GM21528 (cell line): Measurements from ENCODE around the gene ARHGAP28.
"Not testable (repeated sequence)": the region's sequence is repeated elsewhere in the genome, so short reads cannot be mapped to it uniquely, and the experiment has no call there.

Experiments used
- ATAC-seq: cut with Tn5 transposase; IDR thresholded peaks from one replicate; pipeline ENCODE4 v1.9.1; 2021; ENCODE audit warnings: mild to moderate bottlenecking, moderate library complexity; ENCODE audit not compliant: unreplicated experiment, low FRiP score

ARHGAP28 gene

GRCh38 chr18:6811816-6812215, 82.3 kb downstream of the ARHGAP28 start:
- ATAC-seq = no peak

GRCh38 chr18:6814882-6815425, 85.4 kb downstream of the ARHGAP28 start:
- ATAC-seq = no peak

DNA sequence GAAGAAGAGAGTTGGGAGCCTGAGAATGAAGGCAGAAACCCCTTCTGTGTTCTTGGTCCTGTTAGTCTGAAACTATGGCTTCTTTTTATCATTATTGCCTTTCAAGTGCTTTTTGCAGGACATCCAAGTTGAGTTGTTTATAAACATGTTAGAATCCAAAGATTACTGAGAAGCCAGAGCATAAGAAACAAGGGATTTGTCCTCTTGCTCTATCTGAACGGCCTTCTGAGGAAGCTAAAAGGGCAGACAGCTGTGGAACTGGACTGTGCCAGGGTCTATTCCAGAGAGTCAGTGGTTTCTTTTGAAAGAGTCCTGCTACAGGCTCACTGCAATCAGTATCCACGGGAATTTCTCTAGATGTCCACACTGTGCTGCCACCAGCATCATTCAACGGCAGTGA, 86.6 kb downstream of the ARHGAP28 start:
- ATAC-seq = no peak

DNA sequence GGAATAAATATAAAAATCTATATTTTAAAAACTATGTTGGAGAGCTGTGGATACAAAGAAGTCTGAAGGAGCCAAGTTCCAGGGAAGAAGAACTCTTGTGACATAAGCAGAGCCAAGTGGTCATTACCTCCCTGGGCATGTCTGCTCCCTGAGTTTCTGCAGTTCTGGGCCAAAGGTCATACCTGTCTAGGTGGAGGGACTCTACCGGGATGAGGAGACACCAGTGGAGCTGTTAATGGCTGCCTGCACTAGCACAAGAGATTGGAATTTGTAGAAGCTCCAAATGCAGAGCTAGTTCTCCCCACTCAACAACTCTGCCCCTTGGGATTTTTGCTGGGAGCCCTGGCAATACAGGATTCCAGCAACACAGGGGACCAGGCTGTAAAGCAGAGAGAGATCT, 89.8 kb downstream of the ARHGAP28 start:
- ATAC-seq = no peak

GRCh38 chr18:6820314-6820713, 90.8 kb downstream of the ARHGAP28 start:
- ATAC-seq = no peak

GRCh38 chr18:6821356-6821755, 91.8 kb downstream of the ARHGAP28 start:
- no peak for ATAC-seq

DNA sequence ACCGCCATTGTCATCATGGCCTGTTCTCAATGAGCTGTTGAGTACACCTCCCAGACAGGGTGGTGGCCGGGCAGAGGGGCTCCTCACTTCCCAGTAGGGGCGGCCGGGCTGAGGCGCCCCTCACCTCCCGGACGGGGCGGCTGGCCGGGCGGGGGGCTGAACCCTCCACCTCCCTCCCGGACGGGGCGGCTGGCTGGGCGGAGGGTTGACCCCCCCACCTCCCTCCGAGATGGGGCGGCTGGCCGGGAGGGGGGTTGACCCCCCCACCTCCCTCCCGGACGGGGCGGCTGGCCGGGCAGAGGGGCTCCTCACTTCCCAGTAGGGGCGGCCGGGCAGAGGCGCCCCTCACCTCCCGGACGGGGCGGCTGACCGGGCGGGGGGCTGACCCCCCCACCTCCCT, 97.6 kb downstream of the ARHGAP28 start:
- ATAC-seq = not testable (repeated sequence)

GRCh38 chr18:6827566-6827965, 98.0 kb downstream of the ARHGAP28 start:
- ATAC-seq = not testable (repeated sequence)

DNA sequence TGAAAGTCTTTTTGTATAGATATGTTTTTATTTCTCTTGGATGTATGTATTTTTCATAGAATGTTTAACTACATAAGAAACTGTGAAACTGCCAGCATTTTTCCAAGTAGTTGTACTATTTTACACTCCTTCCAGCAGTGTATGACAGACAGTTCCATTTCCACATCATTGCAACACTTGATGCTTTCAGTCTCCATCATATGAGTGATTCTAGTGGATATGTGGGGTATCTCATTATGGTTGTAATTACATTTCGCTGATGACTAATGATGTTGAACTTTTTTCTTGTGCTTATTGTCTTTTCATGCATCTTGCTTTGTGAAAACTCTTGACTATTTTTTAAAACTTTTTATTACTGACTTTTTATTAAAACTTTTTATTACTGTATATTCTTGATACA, 101.4 kb downstream of the ARHGAP28 start:
- ATAC-seq = no peak

DNA sequence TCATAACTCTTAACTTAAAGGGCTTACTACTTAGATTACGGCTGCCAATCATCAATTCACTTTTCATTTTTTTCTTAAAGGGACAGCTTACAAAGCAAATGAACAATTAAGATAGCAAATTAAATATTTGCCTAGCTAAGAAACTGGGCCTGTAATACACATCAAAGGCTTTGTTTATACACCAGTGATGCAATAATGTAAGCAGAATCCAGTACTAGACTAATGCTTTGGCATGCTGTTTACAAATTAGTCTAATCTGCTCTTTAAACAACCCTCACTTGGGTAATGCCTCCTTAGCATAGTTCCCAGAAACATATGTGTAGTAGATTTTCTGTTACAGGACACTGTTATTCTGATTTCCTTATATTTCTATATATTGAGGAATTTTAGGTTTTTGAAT, 105.8 kb downstream of the ARHGAP28 start:
- no peak for ATAC-seq

GRCh38 chr18:6836331-6836730, 106.8 kb downstream of the ARHGAP28 start:
- no peak for ATAC-seq

DNA sequence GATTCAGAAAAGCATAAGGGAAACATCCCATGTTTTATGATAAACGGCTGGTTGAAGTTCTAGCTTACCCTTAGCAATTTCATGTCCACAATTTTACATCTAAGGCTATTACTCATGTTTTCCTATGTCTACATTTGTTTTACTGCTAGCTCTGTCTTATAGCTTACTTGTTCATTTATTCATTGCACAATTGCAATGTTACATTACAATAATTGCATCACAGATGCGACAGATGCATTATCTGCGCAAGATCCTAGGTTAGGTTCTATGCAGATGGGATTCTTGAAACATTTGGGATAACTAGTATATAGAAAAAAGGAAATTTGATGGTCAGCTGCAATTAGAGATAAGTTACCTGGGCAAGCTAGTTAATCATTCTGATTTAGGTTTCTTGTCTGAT, 108.4 kb downstream of the ARHGAP28 start:
- ATAC-seq = no peak

DNA sequence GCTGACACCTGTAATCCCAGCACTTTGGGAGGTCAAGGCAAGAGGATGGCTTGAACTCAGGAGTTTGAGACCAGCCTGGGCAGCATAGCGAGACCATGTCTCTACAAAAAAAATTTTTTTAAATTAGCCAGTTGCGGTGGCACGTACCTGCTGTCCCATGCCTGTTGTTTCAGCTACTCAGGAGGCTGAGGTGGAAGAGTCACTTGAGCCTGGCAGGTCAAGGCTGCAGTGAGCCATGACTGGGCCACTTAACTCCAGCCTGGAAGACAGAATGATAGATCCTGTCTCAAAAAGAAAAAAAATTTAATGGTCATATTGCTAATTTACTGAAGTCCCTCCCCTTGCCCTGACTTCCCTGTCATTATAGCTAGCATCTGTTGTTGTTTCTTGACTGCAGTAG, 112.6 kb downstream of the ARHGAP28 start:
- no peak for ATAC-seq

DNA sequence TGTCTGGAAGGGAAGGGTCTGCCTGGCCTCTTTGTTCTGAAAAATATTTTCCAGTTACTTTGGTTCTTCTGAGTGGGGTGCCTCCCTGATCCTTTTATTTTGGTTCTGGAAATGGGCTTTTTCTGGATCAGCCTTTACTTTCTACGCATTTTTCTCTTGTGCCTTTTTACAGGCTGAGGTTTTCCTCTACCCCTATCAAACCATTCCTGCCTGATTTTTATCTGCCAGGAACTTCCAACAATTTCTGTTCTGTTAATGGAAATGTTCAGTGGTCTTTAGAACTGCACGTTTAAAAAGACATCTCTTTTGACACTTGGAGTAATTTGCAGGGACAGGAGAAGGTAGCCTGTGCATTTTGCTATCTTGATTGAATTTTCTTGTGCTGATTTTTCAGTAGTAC, 113.8 kb downstream of the ARHGAP28 start:
- ATAC-seq = no peak

DNA sequence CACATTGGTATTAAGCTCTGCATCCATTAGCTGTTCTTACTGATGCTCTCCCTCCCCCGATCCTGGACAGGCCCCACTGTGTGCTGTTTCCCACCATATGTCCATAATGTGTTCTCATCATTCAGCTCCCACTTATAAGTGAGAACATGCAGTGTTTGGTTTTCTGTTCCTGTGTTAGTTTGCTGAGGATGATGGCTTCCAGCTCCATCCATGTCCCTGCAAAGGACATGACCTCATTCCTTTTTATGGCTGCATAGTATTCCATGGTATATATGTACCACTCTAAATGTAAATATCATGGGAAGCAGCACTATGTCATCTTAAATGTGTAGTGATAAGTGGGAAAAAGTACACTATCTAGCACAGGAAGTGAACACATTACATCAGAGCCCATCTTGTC, 116.0 kb downstream of the ARHGAP28 start:
- ATAC-seq = not testable (repeated sequence)

DNA sequence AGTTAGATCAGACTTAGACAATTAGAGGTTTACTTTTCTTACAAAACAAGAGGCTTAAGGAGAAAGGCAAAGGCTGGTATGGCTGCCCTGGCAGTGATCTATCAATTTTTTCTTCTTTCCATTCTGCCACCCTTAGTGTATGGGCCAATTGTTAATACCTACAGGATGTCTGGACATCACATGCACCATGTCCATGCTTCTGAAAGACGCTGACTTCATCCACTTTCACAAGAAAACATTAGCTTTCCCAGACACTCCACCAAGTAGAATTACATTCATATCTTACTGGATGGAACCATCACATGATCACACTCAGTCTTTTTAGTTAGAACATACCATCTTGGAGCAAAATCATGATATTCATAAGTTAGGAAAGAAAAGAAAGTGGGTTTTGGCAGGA, 120.9 kb downstream of the ARHGAP28 start:
- ATAC-seq = no peak

GRCh38 chr18:6851480-6851879, 122.0 kb downstream of the ARHGAP28 start:
- no peak for ATAC-seq

- ATAC-seq = no peak
Observed at GRCh38 chr18:6854811-6855210, 125.3 kb downstream of the ARHGAP28 start.

DNA sequence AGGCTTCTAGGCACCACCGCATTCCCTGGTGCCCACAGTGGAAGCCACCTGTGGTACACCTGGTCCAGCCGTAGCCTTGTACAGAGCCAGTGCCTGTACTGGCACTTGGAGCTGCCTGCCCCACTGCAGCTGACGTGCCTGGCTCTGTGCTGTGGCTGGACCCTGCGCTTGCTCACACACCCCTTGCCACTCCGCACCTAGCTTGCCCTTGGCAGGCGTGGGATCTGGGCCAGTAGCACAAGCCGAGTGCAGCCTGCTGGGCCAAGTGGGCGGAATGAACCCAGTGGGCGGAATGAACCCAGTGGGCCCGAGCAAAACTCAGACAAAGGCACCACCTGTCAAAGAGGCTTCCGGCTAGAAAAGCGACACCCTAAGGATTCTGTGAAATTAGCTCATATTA, 126.3 kb downstream of the ARHGAP28 start:
- ATAC-seq = no peak

- no peak for ATAC-seq
Observed at GRCh38 chr18:6857300-6857699, 127.8 kb downstream of the ARHGAP28 start.

DNA sequence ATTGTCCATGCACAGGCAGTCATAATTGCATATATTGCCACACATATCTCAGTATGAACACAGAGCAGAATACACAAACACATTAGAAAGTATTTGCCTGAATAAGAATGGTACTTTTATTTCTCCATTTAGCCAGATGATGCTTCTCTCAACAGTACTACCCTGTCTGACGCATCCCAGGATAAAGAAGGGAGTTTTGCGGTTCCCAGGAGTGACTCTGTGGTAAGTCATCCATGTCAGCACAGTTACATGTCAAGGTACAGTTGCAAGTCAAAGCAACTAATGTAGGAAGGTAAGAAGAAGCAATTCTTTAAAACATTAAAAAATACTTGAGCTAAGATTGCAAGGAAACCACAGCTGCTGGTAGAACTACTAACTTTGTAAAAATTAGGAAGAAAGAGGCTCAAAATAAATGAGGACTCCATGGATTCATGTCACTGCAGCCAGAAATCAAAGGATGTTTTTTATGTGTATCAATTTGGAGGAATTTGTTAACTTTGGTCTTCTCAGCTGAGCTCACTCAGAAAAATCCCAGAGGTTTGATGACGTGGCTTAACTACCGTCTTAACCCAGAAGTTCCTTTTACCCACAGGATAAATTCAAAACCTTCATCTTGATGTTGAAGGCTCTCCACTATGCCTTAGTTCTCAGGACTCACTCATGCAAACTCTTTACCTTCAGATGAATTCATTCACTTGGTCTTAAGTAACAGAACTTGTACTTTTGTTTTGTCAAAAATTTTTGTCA, 130.3 kb downstream of the ARHGAP28 start:
- no peak for ATAC-seq

- ATAC-seq = no peak
Observed at GRCh38 chr18:6860804-6861448, 131.4 kb downstream of the ARHGAP28 start.
